D341Med (cell line): ENCODE data around the gene APOC3.

Source experiments
- DNase-seq: peaks from one replicate; pipeline ENCODE4 v3.0.0; 2012; ENCODE audit warnings: low spot score

Gene APOC3

DNA sequence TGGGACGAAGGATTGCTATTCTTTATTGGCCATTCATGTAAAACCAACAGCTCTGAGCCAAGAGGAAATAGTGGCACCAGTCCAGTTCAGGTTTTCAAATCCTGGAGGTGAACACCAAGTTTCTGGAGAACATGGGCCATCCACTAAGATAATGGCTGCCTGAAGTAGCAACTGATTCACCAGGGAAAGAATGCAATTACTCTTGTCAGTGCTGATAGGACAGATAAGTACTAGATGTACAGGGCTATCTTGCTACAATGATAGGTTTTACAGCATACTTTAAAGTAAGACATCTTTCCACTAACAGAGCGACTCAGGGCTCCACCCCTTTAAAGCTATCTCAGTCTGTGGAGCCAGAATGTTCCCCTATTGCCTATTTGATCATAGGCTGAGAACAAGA is 44.5 kb downstream of the APOC3 start:
- no peak for DNase-seq

DNA sequence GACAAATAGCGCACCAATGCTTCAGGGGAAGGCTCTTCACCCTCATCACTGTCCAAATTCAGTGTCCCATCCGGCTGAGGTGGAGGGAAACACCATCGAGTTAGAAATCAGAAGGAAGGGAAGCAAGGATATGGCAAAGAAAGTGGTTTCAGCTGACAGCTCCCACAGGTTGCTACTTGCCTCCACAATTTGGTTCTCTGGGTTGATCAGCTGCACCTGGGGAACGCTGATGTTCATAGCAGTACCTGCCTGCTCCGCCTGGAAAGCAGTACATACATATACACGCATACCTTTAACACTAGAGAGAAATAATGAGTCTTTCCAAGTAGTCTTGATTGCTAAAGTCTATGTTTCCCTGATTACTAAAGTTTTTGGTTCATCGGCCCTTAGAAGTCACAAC is 45.5 kb downstream of the APOC3 start:
- DNase-seq = no peak

DNA sequence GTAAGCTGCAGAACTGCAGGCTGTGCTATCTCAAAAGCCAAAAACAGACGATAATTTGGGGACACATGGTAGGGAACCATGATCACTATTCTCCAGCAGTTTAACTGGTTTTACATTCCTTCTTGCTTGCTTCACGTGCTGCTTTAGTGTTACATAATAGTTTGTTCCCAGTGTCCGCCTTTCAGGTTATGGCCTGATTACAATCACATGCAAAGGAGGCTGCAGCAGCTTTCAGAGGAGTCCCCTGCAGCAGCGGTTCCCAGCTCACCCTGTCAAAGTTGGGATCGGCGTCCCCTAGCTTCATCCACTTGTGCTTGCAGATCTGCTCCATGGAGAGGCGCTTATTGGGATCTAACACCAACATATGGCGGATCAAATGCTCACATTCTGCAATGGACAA is 46.9 kb downstream of the APOC3 start:
- no peak for DNase-seq

DNA sequence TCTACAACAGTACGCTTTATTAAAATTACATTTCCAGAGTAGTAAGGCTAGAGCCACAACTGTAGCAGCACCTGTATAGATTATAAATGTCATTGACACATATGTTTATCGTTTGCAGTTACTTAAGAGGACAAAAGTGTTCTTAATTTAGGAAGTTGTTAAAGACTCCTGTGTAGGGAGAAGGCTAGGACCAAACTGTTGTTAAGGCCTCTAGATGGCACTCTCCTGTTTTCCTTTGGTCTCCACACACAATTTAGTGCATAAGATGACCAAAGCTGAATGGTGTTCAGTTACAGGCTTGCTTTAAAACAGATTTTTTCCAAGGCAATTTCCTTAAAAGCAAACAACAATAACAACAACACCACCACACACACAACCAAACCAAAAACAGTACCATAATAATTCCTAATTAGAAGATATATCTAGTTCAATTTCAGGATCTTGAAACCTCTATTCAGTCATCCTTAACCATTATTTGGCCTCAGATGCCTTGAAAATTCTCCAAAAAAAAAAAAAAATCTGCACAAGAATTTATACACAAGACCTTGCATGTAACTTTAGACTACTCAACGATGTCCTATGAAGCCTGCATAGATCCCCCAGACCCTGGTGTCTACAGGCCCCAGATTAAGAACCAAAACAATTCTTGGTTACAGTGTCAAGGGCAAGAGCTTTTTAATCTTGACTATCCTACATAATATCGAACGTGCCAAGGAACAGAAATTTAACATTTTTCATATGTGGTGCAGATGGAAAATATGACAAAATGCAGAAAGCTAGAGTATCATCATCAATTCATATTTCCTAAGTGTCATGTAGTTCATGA is 50.3 kb downstream of the APOC3 start:
- DNase-seq = peak; percentile 55

DNA sequence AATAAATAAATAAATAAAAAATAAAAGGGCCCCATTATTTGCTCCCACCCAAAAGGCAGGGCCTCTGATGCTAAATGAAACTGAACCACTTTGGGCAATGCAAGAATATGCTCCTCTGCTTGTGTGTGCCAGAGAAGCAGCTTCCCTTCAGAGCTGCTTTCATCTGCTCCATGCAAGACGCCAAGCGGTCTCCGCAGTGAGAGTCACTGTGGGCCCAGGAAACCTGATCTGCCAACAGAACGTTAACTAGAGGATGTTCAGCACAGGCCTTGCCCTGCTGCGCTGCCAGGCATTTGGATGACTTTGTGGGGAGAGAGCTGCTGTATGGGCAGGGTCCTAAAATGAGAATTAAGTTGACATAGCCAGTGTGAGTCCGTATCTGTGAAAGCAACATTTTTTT is 51.4 kb downstream of the APOC3 start:
- DNase-seq = no peak

DNA sequence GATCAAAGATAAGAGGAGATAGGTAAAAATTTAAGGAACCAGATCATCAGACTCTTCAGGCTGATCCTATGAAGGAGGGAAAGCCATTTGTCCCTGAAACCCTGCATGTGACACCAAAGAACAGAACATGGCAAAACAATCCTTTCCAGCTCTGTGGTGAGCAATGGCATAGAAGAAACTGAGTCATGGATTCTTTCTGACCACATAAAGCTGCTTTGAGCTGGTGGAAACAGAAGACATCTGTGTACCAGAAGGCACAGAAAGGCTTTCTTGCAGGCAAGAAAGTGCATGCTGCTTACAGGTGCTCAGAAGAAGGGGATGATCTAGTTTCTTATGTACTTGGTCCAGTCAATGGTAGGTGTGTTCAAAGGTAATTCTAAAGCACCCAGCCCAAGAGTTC is 52.7 kb downstream of the APOC3 start:
- no peak for DNase-seq
